Testis (tissue), 3 donors: ENCODE measurements around the gene DMTF1. TPM values are rescaled to one million over a fixed set of nuclear protein-coding genes. Genes with fewer than 3 reads are reported as not detected.
A peak's percentile ranks its signal among the peaks of the same experiment; 100 is the strongest.
"Not testable (repeated sequence)": the region's sequence is repeated elsewhere in the genome, so short reads cannot be mapped to it uniquely, and the experiment has no call there.

Experiments
- DNase-seq: peaks from one replicate; pipeline ENCODE4 v3.0.0-alpha.2; 2019
- H3K27ac ChIP-seq, 2 donors: fragments of 200-600 bp; sonication (generic); one replicate each; pipeline ENCODE4 v1.5.1; 2019
- H3K27me3 ChIP-seq: fragments of 200-600 bp; sonication (generic); one replicate; pipeline ENCODE4 v1.5.1; 2019
- H3K36me3 ChIP-seq: fragments of 200-600 bp; sonication (generic); one replicate; pipeline ENCODE4 v1.5.1; 2017; ENCODE audit warnings: low read depth; ENCODE audit errors: missing control alignments
- H3K4me1 ChIP-seq: fragments of 200-600 bp; sonication (generic); one replicate; pipeline ENCODE4 v1.5.1; 2019
- H3K4me3 ChIP-seq, 2 donors: fragments of 200-600 bp; sonication (generic); one replicate each; pipeline ENCODE4 v1.5.1; 2017 to 2019
- H3K9me3 ChIP-seq: fragments of 200-600 bp; sonication (generic); one replicate; pipeline ENCODE4 v1.5.1; 2017
- CTCF ChIP-seq, 3 experiments: fragments of 450-650 bp in 2 of 3; fragments of 200-600 bp in 1 of 3; sonication (generic) in 1 of 3; IDR thresholded peaks; one replicate each; pipeline ENCODE4 v1.5.1; 2016 to 2019; ENCODE audit warnings: antibody characterized with exemption in 3 of 3, mild to moderate bottlenecking in 2 of 3, moderate library complexity in 1 of 3
- POLR2A ChIP-seq: fragments of 450-650 bp; IDR thresholded peaks from one replicate; pipeline ENCODE4 v1.6.1; 2017; ENCODE audit warnings: antibody characterized with exemption, mild to moderate bottlenecking, moderate library complexity
- WGBS, 2 donors: methylation state at CpG; one replicate each; pipeline ENCODE4 v1.1.5; 2018; 5-methylcytosine and 5-hydroxymethylcytosine counted together
- intact Hi-C: fragments of 100-400 bp; cut with DNase I; formaldehyde crosslinking; loops from one replicate; pipeline ENCODE4 v1.15.1; 2023; ENCODE audit warnings: low total_unique reads
- polyA plus RNA-seq: library from polyadenylated mRNA; stranded (reverse); fragments of 350-450 nt; fragmentation: Illumina TruSeq; extraction: RNeasy Lipid Tissue Mini Kit (QIAGEN cat#74804); gene quantifications from one replicate; pipeline ENCODE4 v1.2.3, GENCODE V29; 2014; ENCODE audit warnings: low read depth, low replicate concordance; ENCODE audit not compliant: insufficient read depth
- total RNA-seq, 2 donors: library from RNA; depleted of rRNA; stranded (reverse); fragments of >200 nt; gene quantifications; one replicate each; pipeline ENCODE4 v1.2.3, GENCODE V29; 2016

DMTF1 gene
- total and polyA plus RNA-seq, 3 donors from 2014 or later: 118 to 196 (median 148) TPM

GRCh38 chr7:87199241-87199640, 47.0 kb downstream of the DMTF1 start:
- Histone ChIP-seq H3K27me3 (no peaks in the 10 kb centered on the region), H3K36me3 (no peaks in the 10 kb centered on the region), H3K9me3 (no peaks in the 10 kb centered on the region), H3K4me1 (peaks cover 3% of the 10 kb centered on the region), H3K4me3 (no peak overlapping the region), H3K27ac (peak overlapping the region in 1 of 2 donors; percentile 34)
- TF ChIP-seq POLR2A: no peak
- TF ChIP-seq CTCF (IDR thresholded peaks at IDR 0.05): no peak
- no peak for DNase-seq
- 81 to 88% methylated on average over 1 of the region's 1 CpG for WGBS, 2 donors
- intact Hi-C loops: no loop called here

- Histone ChIP-seq H3K27ac (peak overlapping the region in 1 of 2 donors; percentile 34), H3K27me3 (no peaks in the 10 kb centered on the region), H3K36me3 (no peaks in the 10 kb centered on the region), H3K4me1 (peaks cover 3% of the 10 kb centered on the region), H3K9me3 (no peaks in the 10 kb centered on the region), H3K4me3 (no peak overlapping the region)
- intact Hi-C loops: no loop called here
- WGBS, 2 donors: 54 to 57% methylated on average over 6 of the region's 6 CpGs
- peak; percentile 21 for DNase-seq
- TF ChIP-seq POLR2A (no peak), CTCF (IDR thresholded peaks at IDR 0.05) (no peak)
These were observed 47.6 kb downstream of the DMTF1 start for GRCh38 chr7:87199700-87200450.

- intact Hi-C loops: no loop called here
- H3K27me3 ChIP-seq: no peaks in the 10 kb centered on the region
- H3K36me3 ChIP-seq: no peaks in the 10 kb centered on the region
- DNase-seq: no peak
- H3K4me3 ChIP-seq: no peak overlapping the region
- H3K9me3 ChIP-seq: no peaks in the 10 kb centered on the region
- TF ChIP-seq CTCF (IDR thresholded peaks at IDR 0.05): no peak
- no peak for TF ChIP-seq POLR2A
- WGBS, 2 donors: 93 to 100% methylated on average over 1 of the region's 1 CpG
- peaks cover 3% of the 10 kb centered on the region for H3K4me1 ChIP-seq
- no peak overlapping the region for H3K27ac ChIP-seq
These were observed 50.0 kb downstream of the DMTF1 start for GRCh38 chr7:87202208-87202607.

GRCh38 chr7:87202705-87203104, 50.5 kb downstream of the DMTF1 start:
- no peak overlapping the region for H3K4me3 ChIP-seq
- H3K27me3 ChIP-seq: no peaks in the 10 kb centered on the region
- WGBS, 2 donors: 93 to 95% methylated on average over 2 of the region's 2 CpGs
- no peak for DNase-seq
- H3K9me3 ChIP-seq: no peaks in the 10 kb centered on the region
- TF ChIP-seq POLR2A (no peak), CTCF (IDR thresholded peaks at IDR 0.05) (no peak)
- intact Hi-C loops: no loop called here
- no peaks in the 10 kb centered on the region for H3K36me3 ChIP-seq
- H3K4me1 ChIP-seq: peaks cover 3% of the 10 kb centered on the region
- H3K27ac ChIP-seq: no peak overlapping the region

- H3K9me3 ChIP-seq, H3K4me3 ChIP-seq, DNase-seq, intact Hi-C loops, H3K27ac ChIP-seq, H3K27me3 ChIP-seq, H3K36me3 ChIP-seq, H3K4me1 ChIP-seq: not testable (repeated sequence)
- 81 to 88% methylated on average over 4 of the region's 4 CpGs for WGBS, 2 donors
These were observed 51.7 kb downstream of the DMTF1 start for GRCh38 chr7:87203929-87204328.
